K562 (cell line): ENCODE data around the gene PBX1. TPM values are rescaled to one million over a fixed set of nuclear protein-coding genes. Genes with fewer than 3 reads are reported as not detected.

Experiments
- CAMTA2 ChIP-seq: fragments of 250-450 bp; sonication (Bioruptor Pico); conservative IDR thresholded peaks from 2 replicates; pipeline ENCODE4 v1.5.1; 2022
- MGA ChIP-seq: fragments of 450-650 bp; IDR thresholded peaks from 2 replicates; pipeline ENCODE4 v1.6.1; 2016; ENCODE audit warnings: mild to moderate bottlenecking, moderate library complexity
- ZNF551 ChIP-seq: fragments of 250-450 bp; sonication (Bioruptor Pico); IDR thresholded peaks from 2 replicates; pipeline ENCODE4 v1.5.0; 2021; ENCODE audit warnings: mild to moderate bottlenecking, moderate library complexity
- polyA plus RNA-seq, 8 experiments: library from polyadenylated mRNA; depleted of rRNA in 4 of 8; stranded (reverse) in 5 of 8; unstranded in 3 of 8; fragments of >200 nt; fragmentation: Nextera tagmentation in 2 of 8; fragmentation: Illumina TruSeq in 1 of 8; extraction: Ambion mirVana in 2 of 8; extraction: Trizol in 1 of 8; gene quantifications; 2 replicates each; pipeline versions ENCODE4 v1.2.1 to v1.2.3, GENCODE V29; 2011 to 2014; ENCODE audit warnings: inconsistent platforms in 1 of 8, missing spikeins in 1 of 8
- total RNA-seq, 7 experiments: library from RNA; depleted of rRNA in 6 of 7; stranded (reverse); fragments of >200 nt in 6 of 7; fragmentation: Illumina TruSeq in 2 of 7; extraction: Trizol in 2 of 7; gene quantifications; 2 replicates each; pipeline versions ENCODE4 v1.2.1 to v1.2.3, GENCODE V29; 2011 to 2021; ENCODE audit warnings: low replicate concordance in 1 of 7

Gene PBX1
- total and polyA plus RNA-seq, 9 of the 15 experiments (the other 6 are each of a cell fraction or from before 2014, with no cell fraction given): 0.03 to 0.62 (median 0.17) TPM

GRCh38 chr1:164638492-164639202 lies 79.7 kb downstream of the PBX1 start (continued):
- TF ChIP-seq MGA (no peak), CAMTA2 (CRISPR knock-in tag) (no peak), ZNF551 (no peak)
- TF ChIP-seq, all 486 proteins: peak for 0
